Lower lobe of right lung (tissue), 2 donors: ENCODE measurements around the gene UVRAG. TPM values are rescaled to one million over a fixed set of nuclear protein-coding genes. Genes with fewer than 3 reads are reported as not detected.

ENCODE experiments used
- ATAC-seq, 2 donors: fragments of 200-7000 bp; cut with Tn5 transposase; one replicate each; pipeline ENCODE4 v1.9.1; 2020 to 2022; ENCODE audit warnings: mild to moderate bottlenecking in 2 of 2, moderate library complexity in 2 of 2
- DNase-seq: peaks from one replicate; pipeline ENCODE4 v3.0.0-alpha.2; 2020
- H3K27ac ChIP-seq: fragments of 200-600 bp; one replicate; pipeline ENCODE4 v1.8.0; 2022
- H3K27me3 ChIP-seq: fragments of 200-600 bp; one replicate; pipeline ENCODE4 v1.8.0; 2022; ENCODE audit warnings: low read depth
- H3K36me3 ChIP-seq: fragments of 200-600 bp; one replicate; pipeline ENCODE4 v1.8.0; 2022; ENCODE audit warnings: mild to moderate bottlenecking
- H3K4me1 ChIP-seq: fragments of 200-600 bp; one replicate; pipeline ENCODE4 v1.8.0; 2022
- H3K4me3 ChIP-seq: fragments of 200-600 bp; one replicate; pipeline ENCODE4 v1.8.0; 2022; ENCODE audit warnings: mild to moderate bottlenecking
- H3K9me3 ChIP-seq: fragments of 200-600 bp; one replicate; pipeline ENCODE4 v1.8.0; 2022
- CTCF ChIP-seq: fragments of 200-600 bp; IDR thresholded peaks from one replicate; pipeline ENCODE4 v1.8.0; 2022; ENCODE audit warnings: antibody characterized with exemption, mild to moderate bottlenecking
- intact Hi-C: fragments of 100-400 bp; cut with DNase I; formaldehyde crosslinking; loops from one replicate; pipeline ENCODE4 v1.11.0; 2022
- total RNA-seq: library from RNA; stranded (reverse); fragmentation: NEBNext Ultra II Directional; extraction: Animal tissue kit (Norgen Biotek cat#: 25700); gene quantifications from one replicate; pipeline ENCODE4 v1.2.1, GENCODE V29; 2021
- donor health status: DM: no; HTN: yes; CAD: no; lungs with severe emphysema.

UVRAG gene
- total RNA-seq, 1 donor from 2014 or later = 36.0 TPM

GRCh38 chr11:75898871-75899270, 83.9 kb downstream of the UVRAG start:
- intact Hi-C loops = loop anchor here (10.0 kb wide), 1 partner anchor 256 kb away; no protein-coding TSS in a partner anchor
- Histone ChIP-seq H3K4me1 (peaks cover 11% of the 10 kb centered on the region), H3K36me3 (no peaks in the 10 kb centered on the region), H3K4me3 (no peak overlapping the region), H3K27me3 (no peaks in the 10 kb centered on the region), H3K27ac (no peak overlapping the region), H3K9me3 (no peaks in the 10 kb centered on the region)
- no peak for ATAC-seq
- no peak for TF ChIP-seq CTCF
- DNase-seq = no peak

- no peak overlapping the region for H3K27ac ChIP-seq
- no peak for TF ChIP-seq CTCF
- H3K4me3 ChIP-seq = no peak overlapping the region
- DNase-seq (no peak), ATAC-seq (no peak)
- peaks cover 11% of the 10 kb centered on the region for H3K4me1 ChIP-seq
- intact Hi-C loops = loop anchor here (10.0 kb wide), 1 partner anchor 255 kb away; no protein-coding TSS in a partner anchor
- no peaks in the 10 kb centered on the region for H3K36me3 ChIP-seq
- H3K27me3 ChIP-seq = no peaks in the 10 kb centered on the region
- no peaks in the 10 kb centered on the region for H3K9me3 ChIP-seq
These were observed 84.8 kb downstream of the UVRAG start for GRCh38 chr11:75899806-75900205.

- ATAC-seq (no peak), DNase-seq (no peak)
- Histone ChIP-seq H3K36me3 (no peaks in the 10 kb centered on the region), H3K9me3 (no peaks in the 10 kb centered on the region), H3K4me1 (peaks cover 11% of the 10 kb centered on the region), H3K4me3 (no peak overlapping the region), H3K27me3 (no peaks in the 10 kb centered on the region), H3K27ac (no peak overlapping the region)
- no peak for TF ChIP-seq CTCF
- intact Hi-C loops = no loop called here
These were observed 85.8 kb downstream of the UVRAG start for GRCh38 chr11:75900848-75901247.

GRCh38 chr11:75902631-75903030, 87.6 kb downstream of the UVRAG start:
- no peak for DNase-seq
- Histone ChIP-seq H3K9me3 (no peaks in the 10 kb centered on the region), H3K36me3 (no peaks in the 10 kb centered on the region), H3K4me3 (no peak overlapping the region), H3K27ac (no peak overlapping the region), H3K27me3 (no peaks in the 10 kb centered on the region), H3K4me1 (peaks cover 11% of the 10 kb centered on the region)
- ATAC-seq = no peak
- intact Hi-C loops = no loop called here
- TF ChIP-seq CTCF = no peak

- H3K27ac ChIP-seq = no peak overlapping the region
- DNase-seq = no peak
- H3K36me3 ChIP-seq = no peaks in the 10 kb centered on the region
- H3K4me3 ChIP-seq = no peak overlapping the region
- intact Hi-C loops = no loop called here
- H3K27me3 ChIP-seq = no peaks in the 10 kb centered on the region
- TF ChIP-seq CTCF = no peak
- H3K9me3 ChIP-seq = no peaks in the 10 kb centered on the region
- ATAC-seq = no peak
- peaks cover 11% of the 10 kb centered on the region for H3K4me1 ChIP-seq
These were observed 88.3 kb downstream of the UVRAG start for GRCh38 chr11:75903276-75903675.

- intact Hi-C loops = no loop called here
- H3K4me1 ChIP-seq = peaks cover 7% of the 10 kb centered on the region
These were observed 90.4 kb downstream of the UVRAG start for GRCh38 chr11:75905434-75905833.

More at GRCh38 chr11:75905434-75905833, 90.4 kb downstream of the UVRAG start:
- DNase-seq (no peak), ATAC-seq (no peak)
- no peaks in the 10 kb centered on the region for H3K27me3 ChIP-seq
- H3K9me3 ChIP-seq = no peaks in the 10 kb centered on the region
- no peak overlapping the region for H3K27ac ChIP-seq
- no peak for TF ChIP-seq CTCF
- H3K36me3 ChIP-seq = no peaks in the 10 kb centered on the region
- no peak overlapping the region for H3K4me3 ChIP-seq
